Lower lobe of right lung (tissue), 2 donors: Measurements from ENCODE around the gene LMTK3. TPM values are rescaled to one million over a fixed set of nuclear protein-coding genes. Genes with fewer than 3 reads are reported as not detected.

Source experiments
- ATAC-seq, 2 donors: fragments of 200-7000 bp; cut with Tn5 transposase; one replicate each; pipeline ENCODE4 v1.9.1; 2020 to 2022; ENCODE audit warnings: mild to moderate bottlenecking in 2 of 2, moderate library complexity in 2 of 2
- DNase-seq: peaks from one replicate; pipeline ENCODE4 v3.0.0-alpha.2; 2020
- H3K27ac ChIP-seq: fragments of 200-600 bp; one replicate; pipeline ENCODE4 v1.8.0; 2022
- H3K27me3 ChIP-seq: fragments of 200-600 bp; one replicate; pipeline ENCODE4 v1.8.0; 2022; ENCODE audit warnings: low read depth
- H3K36me3 ChIP-seq: fragments of 200-600 bp; one replicate; pipeline ENCODE4 v1.8.0; 2022; ENCODE audit warnings: mild to moderate bottlenecking
- H3K4me1 ChIP-seq: fragments of 200-600 bp; one replicate; pipeline ENCODE4 v1.8.0; 2022
- H3K4me3 ChIP-seq: fragments of 200-600 bp; one replicate; pipeline ENCODE4 v1.8.0; 2022; ENCODE audit warnings: mild to moderate bottlenecking
- H3K9me3 ChIP-seq: fragments of 200-600 bp; one replicate; pipeline ENCODE4 v1.8.0; 2022
- intact Hi-C: fragments of 100-400 bp; cut with DNase I; formaldehyde crosslinking; loops from one replicate; pipeline ENCODE4 v1.11.0; 2022
- long read RNA-seq: library from polyadenylated mRNA; unstranded; transcript quantifications from one replicate; pipeline ENCODE4 v2.0.0, GENCODE V29; 2021
- total RNA-seq: library from RNA; stranded (reverse); fragmentation: NEBNext Ultra II Directional; extraction: Animal tissue kit (Norgen Biotek cat#: 25700); gene quantifications from one replicate; pipeline ENCODE4 v1.2.1, GENCODE V29; 2021
- TF ChIP-seq, protein P1 (sequence below): fragments of 200-600 bp; IDR thresholded peaks from one replicate; pipeline ENCODE4 v1.8.0; 2022; ENCODE audit warnings: antibody characterized with exemption, mild to moderate bottlenecking
- donor health status: DM: no; HTN: yes; CAD: no; lungs with severe emphysema.

Gene LMTK3
- 7.1 TPM for total RNA-seq
- long read RNA-seq, partial matches to known transcripts, result 0 of 8 reads
- long read RNA-seq, other reads (novel, unspliced or antisense), result 8 of 8 reads

GRCh38 chr19:48511800-48512503, at the start of gene LMTK3:
Gene LMTK3 (minus strand): TSS chr19:48511835. CDS start chr19:48511576, 259 bp downstream.
- H3K4me3 ChIP-seq, result peak within 1 kb of the TSS; percentile 21
- no peaks in the 10 kb centered on the region for H3K9me3 ChIP-seq
- DNase-seq, result peak; percentile 50
- no peaks in the 10 kb centered on the region for H3K36me3 ChIP-seq
- TF ChIP-seq, protein P1, sequence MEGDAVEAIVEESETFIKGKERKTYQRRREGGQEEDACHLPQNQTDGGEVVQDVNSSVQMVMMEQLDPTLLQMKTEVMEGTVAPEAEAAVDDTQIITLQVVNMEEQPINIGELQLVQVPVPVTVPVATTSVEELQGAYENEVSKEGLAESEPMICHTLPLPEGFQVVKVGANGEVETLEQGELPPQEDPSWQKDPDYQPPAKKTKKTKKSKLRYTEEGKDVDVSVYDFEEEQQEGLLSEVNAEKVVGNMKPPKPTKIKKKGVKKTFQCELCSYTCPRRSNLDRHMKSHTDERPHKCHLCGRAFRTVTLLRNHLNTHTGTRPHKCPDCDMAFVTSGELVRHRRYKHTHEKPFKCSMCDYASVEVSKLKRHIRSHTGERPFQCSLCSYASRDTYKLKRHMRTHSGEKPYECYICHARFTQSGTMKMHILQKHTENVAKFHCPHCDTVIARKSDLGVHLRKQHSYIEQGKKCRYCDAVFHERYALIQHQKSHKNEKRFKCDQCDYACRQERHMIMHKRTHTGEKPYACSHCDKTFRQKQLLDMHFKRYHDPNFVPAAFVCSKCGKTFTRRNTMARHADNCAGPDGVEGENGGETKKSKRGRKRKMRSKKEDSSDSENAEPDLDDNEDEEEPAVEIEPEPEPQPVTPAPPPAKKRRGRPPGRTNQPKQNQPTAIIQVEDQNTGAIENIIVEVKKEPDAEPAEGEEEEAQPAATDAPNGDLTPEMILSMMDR, result no peak
- intact Hi-C loops, result no loop called here
- H3K27me3 ChIP-seq, result peaks cover 40% of the 10 kb centered on the region
- peak in 1 of 2 donors; percentile 6 for ATAC-seq
- H3K4me1 ChIP-seq, result peaks cover 27% of the 10 kb centered on the region
- H3K27ac ChIP-seq, result no peak within 1 kb of the TSS

GRCh38 chr19:48561412-48561811, 49.8 kb upstream of the LMTK3 start:
- Histone ChIP-seq H3K4me1 (peaks cover 5% of the 10 kb centered on the region), H3K27ac (no peak overlapping the region), H3K27me3 (peaks cover 4% of the 10 kb centered on the region), H3K4me3 (no peak overlapping the region), H3K36me3 (no peaks in the 10 kb centered on the region), H3K9me3 (no peaks in the 10 kb centered on the region)
- TF ChIP-seq, protein P1, result no peak
- DNase-seq (no peak), ATAC-seq (no peak)
- intact Hi-C loops, result no loop called here

DNA sequence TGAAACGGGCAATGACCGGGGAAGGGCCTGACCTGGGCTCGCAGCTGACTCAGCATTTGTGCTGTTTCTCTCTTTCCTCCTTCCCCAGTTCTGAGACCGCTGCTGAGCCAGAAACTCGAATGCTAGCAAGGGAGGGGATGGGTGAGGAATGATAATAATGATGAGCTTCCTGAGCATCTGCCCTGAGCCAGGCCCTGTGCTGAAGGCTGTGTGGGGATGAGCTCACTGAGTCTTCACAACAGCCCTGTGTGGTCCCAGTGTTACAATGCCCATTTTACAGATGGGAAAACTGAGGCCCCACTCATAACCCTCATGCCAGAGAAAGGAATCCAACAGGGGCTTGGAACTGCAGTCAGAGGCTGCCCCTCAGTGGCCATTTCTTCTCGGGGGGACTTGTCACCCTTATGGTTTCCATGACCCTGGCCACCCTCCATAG, 48.5 kb upstream of the LMTK3 start:
- Histone ChIP-seq H3K9me3 (no peaks in the 10 kb centered on the region), H3K27ac (no peak overlapping the region), H3K27me3 (peaks cover 4% of the 10 kb centered on the region), H3K4me3 (no peak overlapping the region), H3K4me1 (peaks cover 5% of the 10 kb centered on the region), H3K36me3 (no peaks in the 10 kb centered on the region)
- TF ChIP-seq, protein P1, result no peak
- DNase-seq, result no peak
- intact Hi-C loops, result no loop called here
- ATAC-seq, result no peak

DNA sequence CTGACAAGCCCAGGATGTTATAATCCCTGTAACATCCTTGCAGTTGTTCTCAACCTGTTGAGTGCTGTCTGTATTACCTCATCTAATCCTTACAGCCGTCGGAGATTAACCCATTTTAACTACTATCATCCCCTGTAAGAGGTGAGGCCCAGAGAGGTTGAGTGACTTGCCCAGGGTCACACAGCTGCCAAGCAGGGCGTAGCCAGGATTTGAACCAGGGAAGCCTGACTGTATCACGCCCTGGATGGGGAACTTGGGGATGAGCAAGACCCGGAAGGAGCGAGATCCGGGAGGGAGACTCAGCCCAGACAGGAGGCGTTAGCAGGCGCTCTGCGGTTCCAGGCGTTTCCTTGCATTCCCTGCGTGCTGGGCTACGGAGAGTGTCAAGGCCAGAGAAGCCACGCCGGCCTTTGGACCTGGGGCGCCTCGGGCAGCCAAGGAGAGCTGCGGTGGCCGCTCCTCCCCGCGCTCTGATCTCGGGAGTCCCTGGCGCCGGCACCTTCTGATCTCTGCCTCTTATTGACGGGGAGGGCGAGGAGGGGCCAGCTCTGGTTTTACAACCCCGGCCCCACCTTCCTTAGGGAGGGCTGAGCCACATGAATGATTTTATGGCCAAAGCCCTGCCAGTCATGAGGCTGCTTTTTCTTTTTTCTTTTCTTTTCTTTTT, 46.5 kb upstream of the LMTK3 start:
- peak; percentile 56 to 66 for ATAC-seq
- no peaks in the 10 kb centered on the region for H3K36me3 ChIP-seq
- TF ChIP-seq, protein P1, result no peak
- H3K4me3 ChIP-seq, result no peak overlapping the region
- H3K27ac ChIP-seq, result peak overlapping the region; percentile 18
- H3K9me3 ChIP-seq, result no peaks in the 10 kb centered on the region
- H3K27me3 ChIP-seq, result peaks cover 4% of the 10 kb centered on the region
- intact Hi-C loops, result no loop called here
- peak; percentile 71 for DNase-seq
- peaks cover 5% of the 10 kb centered on the region for H3K4me1 ChIP-seq

DNA sequence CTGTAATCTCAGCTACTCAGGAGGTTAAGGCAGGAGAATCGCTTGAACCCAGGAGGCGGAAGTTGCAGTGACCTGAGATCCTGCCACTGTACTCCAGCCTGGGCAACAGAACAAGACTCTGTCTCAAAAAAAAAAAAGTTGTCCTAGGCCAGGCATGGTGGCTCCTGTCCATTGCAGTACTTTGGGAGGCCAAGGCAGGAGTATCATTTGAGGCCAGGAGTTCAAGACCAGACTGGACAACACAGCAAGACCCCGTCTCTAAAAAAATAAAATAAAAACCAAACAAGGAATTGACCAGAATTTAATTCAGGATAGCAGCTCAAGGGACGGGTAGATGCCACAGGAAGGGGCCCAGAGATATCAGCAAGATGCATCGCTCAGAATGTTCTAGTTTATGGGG, 45.2 kb upstream of the LMTK3 start:
- no peaks in the 10 kb centered on the region for H3K36me3 ChIP-seq
- no peaks in the 10 kb centered on the region for H3K9me3 ChIP-seq
- H3K27ac ChIP-seq, result no peak overlapping the region
- ATAC-seq (no peak), DNase-seq (no peak)
- peaks cover 5% of the 10 kb centered on the region for H3K4me1 ChIP-seq
- H3K4me3 ChIP-seq, result no peak overlapping the region
- intact Hi-C loops, result no loop called here
- TF ChIP-seq, protein P1, result no peak
- peaks cover 4% of the 10 kb centered on the region for H3K27me3 ChIP-seq
